Amniotic epithelial cell (primary cell): ENCODE data around the gene HMGN4.
A peak's percentile ranks its signal among the peaks of the same experiment; 100 is the strongest.
"Not testable (repeated sequence)": the region's sequence is repeated elsewhere in the genome, so short reads cannot be mapped to it uniquely, and the experiment has no call there.

Source experiments
- DNase-seq: peaks from one replicate; pipeline ENCODE4 v3.0.0-alpha.2; 2010; ENCODE audit warnings: low read depth

HMGN4 gene

GRCh38 chr6:26522486-26523228 is 15.5 kb upstream of the HMGN4 start:
- peak; percentile 63 for DNase-seq

DNA sequence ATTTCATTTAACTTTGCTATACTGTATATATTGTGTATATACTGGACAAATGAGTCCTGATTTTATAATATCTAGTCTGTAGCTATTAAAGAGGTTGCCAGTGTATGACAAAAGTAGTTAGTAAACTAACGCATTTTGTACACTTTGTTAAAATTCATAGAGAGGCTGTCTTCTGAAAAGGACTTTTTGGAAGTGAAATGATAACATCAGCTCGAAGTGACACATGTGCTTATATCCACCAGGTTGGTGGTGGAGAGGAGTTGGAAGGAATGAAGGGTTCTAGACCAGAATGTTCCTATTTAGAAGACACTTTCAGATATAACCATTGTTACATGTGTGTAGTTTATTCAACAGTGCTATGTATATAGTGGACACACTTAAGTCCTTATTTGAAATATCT is 13.9 kb upstream of the HMGN4 start:
- DNase-seq: not testable (repeated sequence)

DNA sequence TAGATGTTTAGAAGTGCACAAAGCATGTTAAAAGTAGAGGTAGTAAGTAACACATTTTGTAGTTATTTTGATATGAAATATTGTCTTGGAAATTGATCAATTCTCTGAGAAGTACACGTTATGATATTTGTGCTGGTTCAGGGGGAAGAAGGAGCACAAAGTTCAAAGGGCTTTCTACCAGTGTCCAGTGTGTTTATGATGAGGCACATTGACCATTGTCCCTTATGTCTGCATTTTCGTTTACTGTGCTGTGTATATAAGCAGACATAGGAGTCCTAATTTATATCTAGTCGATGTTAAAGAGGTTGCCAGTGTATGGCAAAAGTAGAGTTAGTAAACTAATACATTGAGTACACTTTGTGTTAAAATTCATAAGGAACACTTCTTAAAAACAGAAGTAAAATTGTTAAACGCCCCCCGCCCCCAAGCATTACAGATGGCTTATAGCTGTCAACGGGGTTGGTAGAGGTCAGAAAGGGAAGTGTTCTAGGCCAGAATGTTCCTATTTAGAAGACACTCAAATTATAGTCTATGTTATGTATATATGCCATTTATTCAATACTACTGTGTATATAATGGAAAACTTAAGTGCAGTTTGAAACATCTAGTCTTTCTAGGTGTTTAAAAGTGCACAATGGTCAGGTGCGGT is 13.3 kb upstream of the HMGN4 start:
- DNase-seq: no peak

GRCh38 chr6:26525838-26526237 is 12.3 kb upstream of the HMGN4 start:
- no peak for DNase-seq

DNA sequence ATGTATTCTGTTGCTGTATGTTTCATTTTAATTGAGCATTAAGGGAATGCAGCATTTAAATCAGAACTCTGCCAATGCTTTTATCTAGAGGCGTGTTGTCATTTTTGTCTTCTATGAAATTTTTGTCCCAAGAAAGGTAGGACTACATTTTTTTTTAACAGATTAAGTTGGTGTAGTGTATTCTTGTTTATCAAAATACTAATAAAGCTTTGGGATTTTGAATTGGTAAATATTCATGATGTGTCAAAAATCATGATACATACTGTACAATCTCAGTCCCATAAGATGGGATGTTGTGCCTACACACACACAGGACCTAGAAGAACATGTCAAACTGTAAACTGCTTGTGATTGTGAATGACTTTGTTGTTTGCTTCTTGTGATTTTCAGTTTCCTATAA is 11.2 kb upstream of the HMGN4 start:
- DNase-seq: no peak

GRCh38 chr6:26530203-26530602 is 8.0 kb upstream of the HMGN4 start:
- DNase-seq: no peak

GRCh38 chr6:26531897-26532296 is 6.3 kb upstream of the HMGN4 start:
- no peak for DNase-seq

DNA sequence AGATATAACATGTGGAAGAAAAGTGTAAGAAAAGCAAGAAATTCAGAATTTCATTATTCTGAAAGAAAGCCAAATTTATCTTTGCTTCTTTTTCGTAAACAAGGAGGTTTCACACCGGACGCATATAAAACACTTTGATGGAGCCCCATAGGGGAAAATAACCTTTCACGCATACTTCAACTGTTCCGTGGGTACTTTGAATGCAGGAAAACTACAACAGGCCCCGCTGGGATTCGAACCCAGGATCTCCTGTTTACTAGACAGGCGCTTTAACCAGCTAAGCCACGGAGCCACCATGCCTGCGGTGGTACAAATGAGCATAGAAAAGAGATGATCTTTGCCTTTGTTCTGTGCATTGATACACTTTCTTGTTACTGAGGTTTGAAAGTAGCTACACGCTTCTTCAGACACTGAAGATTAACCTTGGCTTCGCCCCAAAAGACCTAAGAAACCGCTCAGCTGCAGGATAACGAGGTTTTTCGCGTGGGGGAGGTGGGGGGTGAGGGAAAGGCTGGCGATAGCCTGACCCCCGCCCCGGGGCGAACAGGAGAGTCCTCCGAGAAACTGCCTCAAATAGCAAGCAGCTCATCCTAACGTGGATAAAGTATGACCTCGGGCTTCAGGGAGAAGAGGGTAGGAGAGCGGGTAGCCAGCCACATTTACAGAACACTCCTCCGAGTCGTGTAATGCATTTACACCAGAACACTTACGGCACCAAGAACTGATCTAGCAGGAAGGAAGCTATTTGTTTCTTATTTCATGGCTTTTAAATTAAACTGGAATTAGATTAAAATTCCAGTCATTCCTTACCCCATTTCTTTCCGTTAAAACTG is 5.3 kb upstream of the HMGN4 start:
- DNase-seq: peak; percentile 87

GRCh38 chr6:26533532-26533931 is 4.6 kb upstream of the HMGN4 start:
- no peak for DNase-seq

DNA sequence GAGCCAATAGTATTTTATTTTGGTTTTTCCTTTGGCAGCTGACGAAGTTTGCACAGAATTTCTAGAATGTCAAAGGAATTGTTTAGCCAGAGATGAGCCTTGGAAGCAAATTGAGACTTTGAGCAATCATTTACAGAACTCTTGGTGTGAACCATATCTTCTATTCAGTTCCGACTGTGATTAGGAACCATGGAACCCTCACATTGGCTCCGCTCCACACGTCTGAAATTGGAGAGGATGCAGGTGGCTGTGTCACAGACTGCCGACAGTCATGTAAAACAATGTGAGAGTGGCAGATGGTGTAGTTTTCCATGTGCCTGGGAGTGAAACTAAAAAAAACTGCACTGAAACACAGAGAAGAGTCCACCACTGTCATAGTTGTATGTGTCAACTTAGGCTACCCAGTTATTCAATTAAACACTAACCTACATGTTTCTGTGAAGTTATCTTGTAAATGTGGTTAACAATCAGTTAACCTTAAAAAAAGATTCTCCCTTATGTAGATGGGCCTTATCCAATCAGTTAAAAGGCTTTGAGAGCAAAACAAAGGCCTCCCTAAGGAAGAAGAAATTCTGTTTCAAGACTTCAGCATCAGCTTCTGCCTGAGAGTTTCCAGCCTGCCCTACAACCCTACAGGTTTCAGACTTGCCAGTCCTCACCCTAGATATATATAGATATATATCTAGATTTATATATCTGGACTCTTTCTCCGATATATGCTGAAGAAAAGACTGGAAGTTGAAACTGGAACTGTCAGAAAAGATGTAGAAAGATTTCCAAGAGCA is 3.3 kb upstream of the HMGN4 start:
- DNase-seq: no peak

- DNase-seq: peak; percentile 65
Observed at GRCh38 chr6:26536571-26537159, 1.5 kb upstream of the HMGN4 start.

DNA sequence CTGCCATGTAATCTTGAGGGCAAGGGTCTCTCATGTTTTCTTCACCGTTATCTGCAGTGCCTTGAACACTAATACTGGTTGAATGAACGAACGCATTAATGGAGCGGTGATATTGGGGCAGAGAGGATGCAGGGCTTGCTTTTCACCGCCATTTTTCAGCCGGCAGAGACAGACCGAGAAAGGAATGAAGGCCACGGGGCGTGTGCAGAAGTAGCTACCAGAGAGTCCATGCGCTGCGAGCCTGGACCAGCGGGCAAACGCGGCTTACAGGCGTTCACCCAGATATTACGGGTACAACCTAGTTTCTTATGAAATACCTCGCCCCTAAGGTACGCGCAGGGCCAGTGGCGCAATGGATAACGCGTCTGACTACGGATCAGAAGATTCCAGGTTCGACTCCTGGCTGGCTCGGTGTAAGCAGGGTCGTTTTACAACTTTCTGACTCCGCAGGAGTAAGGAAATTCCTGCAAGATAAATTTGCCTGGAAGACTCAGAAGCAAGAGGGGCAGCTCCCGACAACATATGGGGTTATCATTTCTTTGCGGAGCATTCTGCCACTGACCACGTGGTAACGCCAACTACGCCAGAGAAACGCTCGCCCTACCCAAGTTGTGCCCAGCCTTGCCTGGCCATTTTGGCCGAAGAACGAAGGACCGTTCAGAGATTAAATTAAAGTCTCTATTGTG is 863 bp upstream of the HMGN4 start:
- DNase-seq: peak; percentile 96

GRCh38 chr6:26538572-26538902 is 371 bp downstream of the HMGN4 start:
- DNase-seq: no peak

DNA sequence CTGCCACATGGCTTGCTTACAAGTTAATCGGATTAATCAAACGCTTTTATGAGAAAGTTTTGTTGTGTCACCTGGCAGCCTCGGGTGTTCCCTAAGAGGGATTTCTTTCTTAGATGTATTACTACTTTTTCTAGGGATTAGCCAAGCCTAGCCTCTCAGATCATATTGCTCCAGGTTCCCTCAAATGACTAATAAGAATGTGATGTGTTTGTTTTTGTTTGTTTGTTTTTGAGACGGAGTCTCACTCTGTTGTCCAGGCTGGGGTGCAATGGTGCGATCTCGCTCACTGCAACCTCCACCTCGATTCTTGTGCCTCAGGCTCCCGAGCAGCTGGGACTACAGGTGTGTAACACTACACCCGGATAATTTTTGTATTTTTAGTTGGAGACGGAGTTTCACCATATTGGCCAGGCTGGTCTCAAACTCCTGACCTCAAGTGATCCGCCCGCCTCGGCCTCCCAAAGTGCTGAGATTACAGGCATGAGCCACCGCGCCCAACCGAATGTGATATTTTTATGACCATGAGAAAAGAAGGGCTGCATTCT is 977 bp downstream of the HMGN4 start:
- DNase-seq: peak; percentile 31

- no peak for DNase-seq
Observed at GRCh38 chr6:26541579-26541978, 3.4 kb downstream of the HMGN4 start.

- peak; percentile 41 for DNase-seq
Observed at GRCh38 chr6:26543953-26544352, 5.8 kb downstream of the HMGN4 start.

- no peak for DNase-seq
Observed at GRCh38 chr6:26544473-26544872, 6.3 kb downstream of the HMGN4 start.

DNA sequence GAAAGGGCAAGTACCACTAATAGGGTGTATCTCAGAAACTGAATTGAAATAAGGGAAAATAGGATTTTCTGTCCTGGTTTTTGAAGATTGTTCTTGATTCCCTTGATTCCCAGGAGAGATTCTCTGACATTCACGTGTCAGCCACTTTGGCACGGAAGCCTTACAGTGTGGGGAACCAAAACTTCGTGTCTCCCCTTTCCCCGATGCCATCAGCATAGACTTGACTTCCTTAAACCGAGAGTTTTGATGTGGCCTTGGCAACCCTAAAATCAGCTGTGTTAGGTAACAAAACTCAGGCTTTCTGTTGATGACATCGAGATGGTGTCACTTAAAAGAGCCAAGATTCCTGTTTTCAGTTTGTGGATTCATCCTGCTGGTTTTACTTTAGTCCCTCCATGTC is 7.5 kb downstream of the HMGN4 start:
- DNase-seq: no peak

- not testable (repeated sequence) for DNase-seq
Observed at GRCh38 chr6:26547363-26547762, 9.2 kb downstream of the HMGN4 start.

DNA sequence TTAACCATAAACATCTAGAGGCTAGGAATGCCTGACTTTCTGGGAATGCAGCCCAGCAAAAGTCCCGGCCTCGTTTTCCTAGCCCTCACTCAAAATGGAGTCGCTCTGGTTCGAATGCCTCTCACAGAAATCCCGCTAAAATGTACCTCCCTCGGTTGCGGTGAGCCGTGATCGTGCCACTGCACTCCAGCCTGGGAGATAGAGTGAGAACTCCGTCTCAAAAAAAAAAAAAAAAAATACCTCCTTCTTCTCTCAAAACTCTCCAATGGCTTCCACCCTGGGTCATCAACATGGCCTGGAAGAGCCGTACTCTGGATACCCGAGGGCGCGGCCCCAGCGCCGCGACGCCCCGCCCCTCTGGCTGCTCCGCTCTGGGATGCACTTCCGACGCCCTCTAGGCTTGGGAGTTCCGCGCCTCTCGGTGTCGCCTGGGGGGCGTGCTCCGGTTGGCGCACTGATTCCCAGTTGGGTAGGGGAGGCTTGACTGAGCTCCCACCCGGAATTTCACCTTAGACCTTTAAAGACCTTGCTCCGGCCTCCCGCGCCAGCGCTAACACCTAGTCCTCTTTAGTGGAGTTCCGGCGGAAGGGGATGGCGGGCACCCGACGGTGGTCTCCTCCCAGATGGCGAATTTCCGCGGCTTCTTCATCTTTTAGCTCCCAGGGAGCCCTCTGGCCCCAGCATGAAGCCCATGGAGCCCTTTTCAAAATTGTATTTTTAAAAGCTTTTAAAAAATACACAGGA is 12.3 kb downstream of the HMGN4 start:
- DNase-seq: peak; percentile 62
